Body of pancreas (tissue), 4 donors: ENCODE data around the gene PPP3R1.

Source experiments
- CTCF ChIP-seq, 7 experiments: fragments of 450-650 bp in 4 of 7; fragments of 200-600 bp in 3 of 7; sonication (generic) in 3 of 7; IDR thresholded peaks; one replicate each; pipeline ENCODE4 v1.5.1; 2016 to 2019; ENCODE audit warnings: antibody characterized with exemption in 7 of 7
- POLR2A ChIP-seq, 3 donors: fragments of 450-650 bp; IDR thresholded peaks; one replicate each; pipeline ENCODE4 v1.6.1; 2016; ENCODE audit warnings: antibody characterized with exemption in 3 of 3, mild to moderate bottlenecking in 2 of 3

- TF ChIP-seq POLR2A (IDR thresholded peaks at IDR 0.05) (no peak), CTCF (IDR thresholded peaks at IDR 0.05) (no peak)
Observed at GRCh38 chr2:68238955-68239822, 13.1 kb downstream of the PPP3R1 start.
